GM18907 (cell line): Measurements from ENCODE around the gene MYB.

Experiments
- ATAC-seq: cut with Tn5 transposase; IDR thresholded peaks from one replicate; pipeline ENCODE4 v1.9.1; 2021; ENCODE audit warnings: mild to moderate bottlenecking, moderate library complexity; ENCODE audit not compliant: unreplicated experiment

MYB gene

DNA sequence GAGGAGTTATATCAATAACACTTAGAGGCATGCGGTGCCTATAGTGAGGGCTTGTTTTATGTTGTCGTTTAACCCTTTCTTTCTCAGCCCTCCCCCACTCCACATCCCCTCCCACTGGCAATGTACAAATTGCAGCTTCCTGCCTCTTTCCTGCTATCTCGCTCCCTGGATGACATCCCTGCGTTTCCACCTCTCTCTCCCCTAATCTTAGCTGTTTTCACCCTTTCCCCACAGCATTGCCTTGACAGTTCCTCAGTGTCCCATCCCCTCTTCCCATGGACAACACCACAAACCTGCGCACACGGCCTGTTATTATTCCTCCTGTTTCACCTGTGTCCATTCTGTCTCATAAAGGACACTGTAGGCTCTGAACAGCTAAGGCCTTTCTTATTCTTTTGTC, 34.5 kb downstream of the MYB start:
- no peak for ATAC-seq

DNA sequence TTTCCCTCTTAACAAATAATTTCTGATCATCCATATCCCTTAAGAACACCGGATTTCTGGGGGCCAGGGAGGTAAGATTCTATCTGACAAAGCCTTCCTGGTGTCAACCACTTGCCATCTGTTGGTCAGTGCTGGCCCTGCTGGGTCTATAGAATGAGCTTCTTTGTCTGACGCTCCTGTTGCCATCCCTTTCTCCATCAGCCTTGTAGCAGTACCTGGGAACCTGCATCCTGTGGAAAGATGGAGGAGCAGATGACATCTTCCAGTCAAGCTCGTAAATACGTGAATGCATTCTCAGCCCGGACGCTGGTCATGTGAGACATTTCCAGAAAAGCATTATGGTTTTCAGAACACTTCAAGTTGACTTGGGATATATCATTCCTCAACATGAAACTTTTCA, 36.6 kb downstream of the MYB start:
- no peak for ATAC-seq

DNA sequence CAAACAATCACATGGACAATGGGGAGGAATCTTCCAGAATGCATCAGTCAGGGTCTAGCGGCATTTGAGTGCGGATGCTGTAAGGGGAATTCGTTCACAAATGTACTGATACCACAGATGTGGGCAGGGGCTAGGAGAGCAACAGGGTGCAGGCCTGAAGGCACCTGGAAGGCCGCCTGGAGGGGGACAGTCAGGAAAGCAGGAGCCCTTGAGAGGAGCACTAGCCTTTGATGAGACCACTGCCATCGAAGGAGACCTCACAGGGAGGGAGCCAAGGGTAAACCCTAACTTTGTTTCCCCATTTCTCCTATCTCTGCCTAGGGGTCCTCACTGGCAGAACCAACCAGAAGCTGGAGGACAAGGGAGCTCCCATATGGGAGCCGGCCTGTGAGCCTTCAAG, 38.2 kb downstream of the MYB start:
- no peak for ATAC-seq

DNA sequence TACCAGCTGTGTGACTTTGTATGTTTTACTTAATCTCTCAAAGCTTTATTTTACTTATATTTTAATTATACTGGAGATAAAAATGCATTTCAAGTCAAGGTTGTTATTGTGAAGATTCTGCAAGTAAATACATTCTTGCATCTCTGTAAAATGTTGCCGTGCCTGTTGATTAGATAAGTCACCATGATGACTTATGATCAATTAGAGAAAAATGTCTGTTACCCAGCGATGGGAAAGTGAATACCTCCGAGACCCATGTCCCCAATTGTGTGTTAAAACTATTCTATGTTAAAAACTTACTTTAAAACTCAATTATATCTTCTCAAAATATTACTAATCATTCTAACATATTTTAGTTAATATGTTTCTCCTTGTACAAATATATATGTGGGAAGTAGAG, 39.9 kb downstream of the MYB start:
- ATAC-seq: no peak

DNA sequence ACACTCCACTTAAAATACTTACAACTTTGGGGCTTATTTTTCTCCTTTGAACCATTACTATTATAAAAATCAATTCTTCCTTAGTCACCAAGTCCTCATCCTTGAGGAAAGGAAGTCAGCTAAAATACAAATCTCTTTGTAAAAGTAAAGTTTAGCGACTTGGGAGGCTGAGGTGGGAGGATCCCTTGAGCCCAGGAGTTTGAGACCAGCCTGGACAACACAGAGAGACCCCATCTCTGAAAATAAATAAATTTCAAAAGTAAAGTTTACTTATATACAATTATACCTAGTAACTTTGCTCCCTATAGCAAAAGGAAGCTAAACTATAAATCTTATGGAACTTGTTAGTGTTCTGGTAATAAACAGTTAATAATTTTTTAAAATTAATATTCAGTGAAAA, 40.4 kb downstream of the MYB start:
- no peak for ATAC-seq

DNA sequence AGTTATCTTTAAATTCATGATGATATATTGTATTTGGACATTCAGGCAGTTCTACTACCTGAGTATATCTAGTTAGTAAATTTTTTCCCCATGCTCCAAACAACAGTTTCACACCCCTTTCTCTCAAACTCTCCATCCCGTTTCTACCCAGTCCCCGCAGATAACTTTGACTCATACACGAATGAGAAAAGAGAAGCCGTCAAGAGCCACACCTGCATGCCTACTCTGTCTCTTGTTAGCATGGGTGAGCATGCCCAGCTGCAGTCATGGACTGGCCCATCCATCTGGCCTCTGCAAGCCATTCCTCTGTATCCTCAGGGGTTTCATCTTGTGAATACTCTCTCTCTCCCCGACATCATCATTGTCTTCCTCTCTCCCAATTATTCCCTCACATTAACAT, 41.5 kb downstream of the MYB start:
- no peak for ATAC-seq

DNA sequence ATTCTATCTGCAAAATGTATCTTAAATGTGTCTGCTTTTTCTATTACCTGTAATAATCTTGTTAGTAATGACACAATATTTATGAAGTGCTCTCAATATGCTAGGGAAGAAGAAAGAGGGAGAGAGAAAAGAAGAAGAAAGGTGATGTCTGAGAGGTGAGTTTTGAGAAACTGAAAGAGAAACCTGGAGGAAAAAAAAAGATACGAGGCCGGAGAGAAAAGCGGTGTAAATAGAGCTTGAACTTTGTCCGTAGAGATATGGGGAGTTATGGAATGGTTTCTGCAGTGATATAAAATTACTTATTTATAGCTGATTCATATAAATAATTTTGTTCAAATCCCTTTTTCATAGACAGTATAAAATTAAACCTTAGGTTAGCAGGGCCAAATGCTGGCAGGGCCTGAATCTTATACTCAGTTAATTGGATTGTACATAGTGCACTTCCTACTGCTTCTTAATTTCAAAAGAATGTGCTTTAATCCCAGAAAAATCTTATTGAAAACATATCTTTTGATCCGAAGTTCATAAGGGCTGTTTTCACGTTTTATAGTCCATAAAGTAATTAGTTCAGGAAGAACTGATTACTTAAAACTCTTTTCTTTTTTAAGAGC, 43.0 kb downstream of the MYB start:
- no peak for ATAC-seq

DNA sequence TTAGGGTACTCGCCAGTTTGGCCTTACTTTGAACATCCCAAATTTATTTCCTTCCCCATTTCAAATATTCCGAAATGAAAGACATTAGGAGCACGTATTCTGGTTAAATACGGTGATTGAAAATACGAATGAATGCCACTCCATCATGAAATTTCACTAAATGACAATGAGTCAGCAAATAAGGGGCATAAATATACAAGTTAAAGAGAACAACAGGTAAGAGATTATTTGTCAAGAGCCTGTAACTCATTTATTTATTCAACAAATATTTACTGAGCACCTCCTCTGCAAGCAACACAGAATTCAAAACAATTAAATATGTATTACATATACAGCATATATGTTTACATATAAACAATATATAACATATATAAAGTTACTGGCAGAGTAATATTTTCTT, 44.8 kb downstream of the MYB start:
- ATAC-seq: no peak

DNA sequence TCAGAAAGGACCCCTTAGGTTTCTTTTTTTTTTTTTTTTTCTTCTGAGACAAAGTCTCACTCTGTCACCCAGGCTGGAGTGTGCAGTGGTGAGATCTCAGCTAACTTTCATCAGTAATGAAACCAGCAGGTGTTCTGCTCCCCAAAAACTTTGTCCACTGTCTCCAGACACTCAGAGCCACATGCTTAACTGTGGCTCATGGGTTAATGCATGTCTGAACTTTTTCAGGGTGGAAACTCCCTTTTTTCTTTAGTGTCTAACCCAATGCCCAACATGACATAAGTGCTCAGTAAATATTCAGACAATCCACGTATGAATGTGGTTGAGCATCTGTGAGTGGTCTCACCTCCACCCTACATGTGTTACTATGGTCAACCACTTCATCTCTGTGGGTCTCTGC, 45.4 kb downstream of the MYB start:
- peak; percentile 72 for ATAC-seq

DNA sequence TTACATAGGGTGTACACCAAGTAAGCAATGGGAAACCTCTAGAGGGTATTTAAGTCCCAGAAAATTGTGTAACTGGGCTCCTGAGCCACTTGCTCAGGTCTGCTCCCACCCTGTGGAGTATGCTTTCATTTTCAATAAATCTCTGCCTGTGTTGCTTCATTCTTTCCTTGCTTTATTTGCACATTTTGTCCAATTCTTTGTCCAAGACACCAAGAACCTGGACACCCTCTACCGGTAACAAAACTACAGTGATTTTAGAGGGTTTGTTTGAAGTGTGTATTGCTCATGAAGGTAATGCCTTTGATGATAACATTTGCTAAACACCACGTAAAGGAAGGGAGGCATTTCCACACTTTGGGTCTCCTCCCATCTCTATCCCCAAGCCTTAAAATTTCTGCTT, 46.2 kb downstream of the MYB start:
- no peak for ATAC-seq

DNA sequence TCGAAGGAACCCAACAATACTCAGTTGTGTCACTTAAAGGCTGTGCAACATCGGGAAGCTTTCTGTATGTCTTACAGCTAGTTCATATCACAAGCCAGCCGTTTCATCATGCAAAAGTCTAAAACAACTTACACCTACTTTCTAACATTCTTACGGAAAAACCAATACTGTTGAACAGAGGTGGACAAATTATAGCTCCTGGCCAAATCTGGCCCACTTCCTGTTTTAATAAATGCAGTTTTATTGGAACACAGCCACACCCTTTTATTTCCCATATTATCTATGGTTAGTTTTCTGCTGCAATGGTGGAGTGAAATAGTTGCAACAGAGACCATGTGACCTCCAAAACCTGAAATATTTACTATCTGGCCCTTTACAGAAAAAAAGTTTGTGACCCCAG, 46.6 kb downstream of the MYB start:
- ATAC-seq: no peak

DNA sequence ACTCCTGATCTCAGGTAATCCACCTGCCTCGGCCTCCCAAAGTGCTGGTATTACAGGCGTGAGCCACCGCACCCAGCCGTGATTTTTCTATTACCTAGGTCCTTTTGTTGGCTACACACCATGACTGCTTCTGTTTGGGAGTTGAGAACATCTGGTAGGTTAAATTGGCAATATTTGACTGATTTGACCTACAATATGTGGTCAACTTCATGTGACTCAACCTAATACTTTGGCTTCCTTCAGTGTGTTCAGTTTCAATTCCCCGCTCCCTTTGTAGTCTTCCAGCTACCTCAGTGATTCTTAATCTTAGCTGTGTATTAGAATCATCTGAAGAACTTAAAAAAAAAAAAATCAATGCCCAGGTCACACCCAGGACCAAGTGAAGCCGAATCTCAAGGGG, 47.4 kb downstream of the MYB start:
- peak; percentile 50 for ATAC-seq

DNA sequence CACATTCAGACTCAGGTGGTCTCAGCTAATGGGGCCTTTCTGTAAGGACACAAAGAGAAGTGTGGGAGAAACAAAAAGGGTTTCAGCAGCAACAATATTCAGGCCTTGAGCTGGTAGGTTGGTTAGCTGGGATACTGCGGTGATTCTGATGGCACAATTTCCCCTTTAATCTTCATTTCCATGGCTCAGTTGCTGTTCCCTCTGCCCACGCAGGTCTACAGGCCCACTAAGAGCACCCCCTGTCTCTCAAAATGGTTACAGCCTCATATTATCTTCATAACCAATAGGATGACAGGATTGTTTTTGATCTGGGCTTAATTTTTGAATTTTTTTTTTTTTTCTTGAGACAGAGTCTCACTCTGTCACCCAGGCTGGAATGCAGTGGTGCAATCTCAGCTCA, 48.9 kb downstream of the MYB start:
- ATAC-seq: no peak

DNA sequence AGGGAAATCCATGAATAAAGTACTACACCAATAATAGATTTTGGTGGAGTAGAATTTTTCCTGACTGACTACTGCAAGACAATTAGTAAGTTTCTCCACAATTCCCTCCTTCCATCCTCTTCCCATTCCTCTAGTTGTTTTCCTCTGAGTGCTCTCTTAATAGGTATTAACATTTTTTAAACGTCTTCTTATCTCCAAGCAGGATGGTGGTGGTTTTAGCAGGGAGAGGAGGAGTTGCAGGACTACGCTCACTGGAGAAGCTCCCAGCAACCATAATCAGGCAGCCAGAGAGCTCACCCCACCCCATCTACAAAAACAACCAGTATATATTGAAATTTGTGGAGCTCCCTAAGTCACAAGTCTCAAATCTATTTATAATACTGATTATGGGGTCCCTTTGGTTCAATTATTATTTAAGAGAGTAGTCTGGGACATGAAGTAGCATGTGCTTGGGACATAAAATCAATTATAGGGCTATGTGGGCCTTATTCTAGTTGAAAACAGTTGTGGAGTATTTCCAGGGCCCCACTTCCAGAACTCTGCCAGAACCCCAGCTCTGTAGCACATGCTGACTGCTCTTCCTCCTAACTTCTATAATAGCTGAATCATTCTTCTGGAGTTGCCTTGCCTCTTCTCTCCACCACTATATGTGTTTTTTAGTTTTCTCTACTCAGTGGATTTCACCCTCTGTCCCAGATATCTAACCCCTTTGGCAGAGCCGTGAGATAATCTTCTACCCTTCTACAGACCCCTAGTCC, 49.8 kb downstream of the MYB start:
- no peak for ATAC-seq

DNA sequence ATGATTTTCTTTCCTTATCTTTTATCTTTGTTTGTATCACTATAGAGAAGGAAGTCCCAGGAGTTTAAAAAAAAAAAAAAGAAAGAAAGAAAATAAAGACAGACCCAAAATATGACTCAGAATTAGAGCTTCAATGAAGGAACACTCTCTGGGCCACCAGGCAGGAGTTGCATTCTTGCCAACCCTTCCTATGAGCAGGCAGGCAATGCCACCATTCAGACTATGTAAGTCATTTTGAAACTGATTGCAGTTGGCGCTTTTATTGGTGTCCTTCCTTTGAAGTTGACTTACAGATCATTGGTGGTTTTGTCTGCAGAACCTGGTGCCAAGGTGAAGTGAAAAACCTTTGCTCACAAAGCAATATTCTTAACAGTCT, 50.3 kb downstream of the MYB start:
- ATAC-seq: peak; percentile 48

DNA sequence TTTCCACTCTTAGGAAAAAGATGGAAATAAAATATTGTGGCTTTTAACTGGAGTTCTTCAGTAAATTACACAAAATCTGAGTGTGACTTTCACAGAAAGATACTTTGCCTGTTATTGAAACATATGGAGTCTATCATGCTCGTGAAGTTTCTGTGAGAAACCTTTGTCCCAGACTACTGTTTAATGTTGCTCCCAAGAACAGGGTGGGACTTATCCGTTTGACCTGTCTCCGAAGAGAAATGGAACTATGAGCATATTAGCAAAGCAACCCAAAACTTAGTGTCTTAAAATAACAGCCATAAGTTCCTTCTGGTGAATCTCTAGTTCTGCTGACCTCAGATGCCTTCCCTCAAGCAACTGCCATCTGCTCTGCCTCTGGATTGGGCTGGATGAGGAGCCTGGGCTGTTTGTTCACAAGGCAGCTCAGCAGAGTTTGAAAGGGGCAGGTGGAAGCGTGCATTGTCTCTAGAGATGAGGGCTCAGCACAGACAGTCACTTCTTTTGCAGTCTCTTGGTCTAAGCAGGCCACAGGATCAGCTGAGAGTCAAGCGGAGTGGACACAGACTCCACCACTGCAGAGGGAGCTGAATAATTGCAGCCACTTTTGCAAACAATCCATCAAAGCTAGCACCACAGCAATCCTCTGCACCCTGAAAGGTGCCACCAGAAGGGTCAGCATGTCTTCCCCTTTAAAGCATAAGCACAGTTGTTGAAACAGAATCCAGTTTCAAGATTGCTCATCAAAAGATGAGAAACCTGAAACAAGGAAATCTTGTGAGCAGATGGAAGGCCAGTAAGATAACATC, 52.8 kb downstream of the MYB start:
- peak; percentile 52 for ATAC-seq

DNA sequence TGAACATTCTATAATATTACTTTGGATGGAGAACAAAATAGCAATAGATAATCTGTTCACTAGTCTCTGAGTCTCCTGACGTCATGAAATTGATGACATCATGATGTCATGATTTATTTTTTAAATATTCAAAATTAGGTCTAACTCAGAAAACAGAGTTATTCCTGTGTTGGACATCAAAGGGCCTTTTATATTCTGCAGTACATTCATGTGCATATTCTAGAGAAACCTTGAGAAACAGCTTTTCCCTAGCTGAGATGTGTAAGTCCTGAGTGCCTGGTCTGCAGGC, 53.3 kb downstream of the MYB start:
- no peak for ATAC-seq

DNA sequence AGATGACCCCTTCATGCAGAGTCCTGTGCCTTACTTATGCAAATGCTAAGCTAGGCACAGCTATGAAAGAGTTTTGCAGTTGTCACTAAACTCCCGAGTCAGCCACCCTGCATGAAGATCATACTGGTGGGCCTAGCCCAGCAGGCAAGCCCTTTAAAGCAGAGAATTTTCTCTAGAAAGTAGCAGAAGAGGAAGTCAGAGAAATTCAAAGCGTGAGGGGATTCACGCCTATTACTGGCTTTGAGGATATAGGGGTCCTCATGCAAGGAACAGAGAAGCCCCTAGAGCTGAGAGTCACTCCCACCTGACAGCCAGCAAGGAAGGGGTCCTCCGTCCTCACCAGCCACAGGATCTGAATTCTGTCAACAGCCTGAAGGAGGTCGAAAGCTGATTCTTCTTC, 54.6 kb downstream of the MYB start:
- ATAC-seq: no peak

DNA sequence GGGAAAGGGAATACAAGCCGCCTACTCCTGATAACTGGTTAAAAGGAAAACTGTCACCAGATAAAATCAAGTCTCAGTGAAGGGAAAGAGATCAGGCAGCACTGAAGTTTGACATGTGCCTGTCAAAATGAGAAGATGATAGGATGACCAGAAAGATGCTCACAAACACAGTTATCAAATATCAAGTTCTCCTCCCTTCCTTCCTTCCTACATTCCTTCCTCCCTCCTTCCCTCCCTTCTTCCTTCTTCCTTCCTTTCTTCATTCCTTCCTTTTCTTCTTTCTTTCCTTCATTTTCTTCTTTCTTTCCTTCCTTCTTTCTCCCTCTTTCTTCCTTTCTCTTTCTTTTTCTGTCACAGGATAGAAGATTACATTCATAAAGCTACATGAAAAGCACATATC, 55.2 kb downstream of the MYB start:
- ATAC-seq: no peak

DNA sequence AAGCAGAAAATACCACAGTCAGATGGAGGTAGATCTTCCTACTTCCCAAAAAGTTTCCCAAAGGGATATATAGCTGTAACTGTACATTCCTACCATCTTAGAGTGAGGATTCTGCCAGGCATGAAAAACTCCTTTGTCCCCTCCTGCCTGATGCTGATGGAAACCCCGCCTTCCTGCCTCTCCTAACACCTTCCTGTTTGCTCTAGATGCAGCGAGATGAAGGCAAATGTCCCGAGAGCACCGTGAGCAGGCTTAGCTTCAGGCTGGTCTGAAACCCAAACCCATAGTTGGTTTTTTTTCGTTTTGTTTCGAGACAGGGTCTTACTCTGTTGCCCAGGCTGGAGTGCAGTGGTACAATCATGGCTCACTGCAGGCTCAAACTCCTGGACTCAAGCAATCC, 55.6 kb downstream of the MYB start:
- no peak for ATAC-seq

DNA sequence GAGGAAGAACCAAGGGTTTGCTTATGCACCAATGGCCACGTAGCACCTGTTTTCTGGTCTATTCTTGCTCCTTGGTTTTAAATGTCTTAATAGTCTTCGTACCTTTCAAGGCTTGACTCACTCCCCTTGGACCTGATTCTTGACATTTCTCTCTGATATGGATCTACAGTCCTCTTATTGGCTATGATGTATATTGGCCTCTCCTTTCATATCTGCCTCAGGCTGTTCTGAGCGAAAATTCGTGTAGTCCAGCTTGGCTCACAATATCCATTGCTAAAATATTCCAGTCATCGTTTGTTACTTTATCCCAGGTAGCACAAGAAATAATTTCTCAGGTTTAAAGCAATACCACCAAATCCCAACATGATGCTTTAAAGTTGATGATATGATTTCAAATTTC, 59.6 kb downstream of the MYB start:
- no peak for ATAC-seq
